Muscle layer of duodenum (tissue), 2 donors: ENCODE measurements around the gene RIPOR2.

Experiments used
- H3K27ac ChIP-seq: one replicate; pipeline ENCODE4 v1.7.0; 2013; ENCODE audit warnings: mild to moderate bottlenecking, low read length
- H3K27me3 ChIP-seq: one replicate; pipeline ENCODE4 v1.7.0; 2013; ENCODE audit warnings: low read depth, mild to moderate bottlenecking, control low read depth, low read length
- H3K36me3 ChIP-seq, 2 donors: one replicate each; pipeline ENCODE4 v1.7.0; 2013; ENCODE audit warnings: low read length in 2 of 2, control low read depth in 1 of 2, mild to moderate bottlenecking in 1 of 2; ENCODE audit not compliant: insufficient read depth in 2 of 2, control insufficient read depth in 1 of 2
- H3K4me1 ChIP-seq, 2 donors: one replicate each; pipeline ENCODE4 v1.7.0; 2013; ENCODE audit warnings: low read length in 2 of 2, mild to moderate bottlenecking in 2 of 2, control low read depth in 1 of 2, moderate library complexity in 1 of 2; ENCODE audit not compliant: insufficient read depth in 2 of 2, control insufficient read depth in 1 of 2
- H3K4me3 ChIP-seq, 2 donors: one replicate each; pipeline ENCODE4 v1.7.0; 2013; ENCODE audit warnings: low read length in 2 of 2, low read depth in 1 of 2, mild to moderate bottlenecking in 1 of 2
- H3K9me3 ChIP-seq, 2 donors: one replicate each; pipeline ENCODE4 v1.7.0; 2013; ENCODE audit warnings: low read length in 2 of 2, control low read depth in 1 of 2, mild to moderate bottlenecking in 1 of 2; ENCODE audit not compliant: control insufficient read depth in 1 of 2
- donor health status: healthy.

RIPOR2 gene

GRCh38 chr6:24854077-24854666 lies 81.6 kb downstream of the RIPOR2 start:
- Histone ChIP-seq H3K36me3 (peaks cover 0 to 10% of the 10 kb centered on the region in 2 donors), H3K27me3 (no peaks in the 10 kb centered on the region), H3K27ac (no peak overlapping the region), H3K4me1 (peaks cover 0 to 3% of the 10 kb centered on the region in 2 donors), H3K4me3 (no peak overlapping the region), H3K9me3 (no peaks in the 10 kb centered on the region)

- peaks cover 0 to 10% of the 10 kb centered on the region in 2 donors for H3K36me3 ChIP-seq
Measured at GRCh38 chr6:24851086-24851485, 84.7 kb downstream of the RIPOR2 start.

GRCh38 chr6:24849713-24850112 lies 86.0 kb downstream of the RIPOR2 start:
- Histone ChIP-seq H3K9me3 (no peaks in the 10 kb centered on the region), H3K27me3 (no peaks in the 10 kb centered on the region), H3K36me3 (peaks cover 0 to 10% of the 10 kb centered on the region in 2 donors), H3K27ac (no peak overlapping the region), H3K4me3 (no peak overlapping the region), H3K4me1 (no peaks in the 10 kb centered on the region)

More at GRCh38 chr6:24851086-24851485, 84.7 kb downstream of the RIPOR2 start:
- H3K4me1 ChIP-seq: no peaks in the 10 kb centered on the region
- no peak overlapping the region for H3K4me3 ChIP-seq
- no peaks in the 10 kb centered on the region for H3K27me3 ChIP-seq
- no peaks in the 10 kb centered on the region for H3K9me3 ChIP-seq
- no peak overlapping the region for H3K27ac ChIP-seq

- Histone ChIP-seq H3K36me3 (peaks cover 0 to 6% of the 10 kb centered on the region in 2 donors), H3K4me1 (no peaks in the 10 kb centered on the region), H3K27ac (no peak overlapping the region), H3K4me3 (no peak overlapping the region), H3K9me3 (no peaks in the 10 kb centered on the region), H3K27me3 (no peaks in the 10 kb centered on the region)
Measured at GRCh38 chr6:24848461-24848860, 87.3 kb downstream of the RIPOR2 start.

- H3K4me1 ChIP-seq: no peaks in the 10 kb centered on the region
- peaks cover 0 to 5% of the 10 kb centered on the region in 2 donors for H3K36me3 ChIP-seq
- H3K9me3 ChIP-seq: no peaks in the 10 kb centered on the region
- no peaks in the 10 kb centered on the region for H3K27me3 ChIP-seq
- H3K27ac ChIP-seq: no peak overlapping the region
- no peak overlapping the region for H3K4me3 ChIP-seq
Measured at GRCh38 chr6:24847402-24847801, 88.4 kb downstream of the RIPOR2 start.

- H3K27ac ChIP-seq: no peak overlapping the region
Measured at GRCh38 chr6:24845578-24845977, 90.2 kb downstream of the RIPOR2 start.

GRCh38 chr6:24844903-24845302 lies 90.9 kb downstream of the RIPOR2 start:
- H3K36me3 ChIP-seq: no peaks in the 10 kb centered on the region
- H3K4me3 ChIP-seq: no peak overlapping the region
- no peaks in the 10 kb centered on the region for H3K4me1 ChIP-seq
- H3K9me3 ChIP-seq: no peaks in the 10 kb centered on the region
- no peak overlapping the region for H3K27ac ChIP-seq
- H3K27me3 ChIP-seq: no peaks in the 10 kb centered on the region

More at GRCh38 chr6:24845578-24845977, 90.2 kb downstream of the RIPOR2 start:
- peaks cover 0 to 5% of the 10 kb centered on the region in 2 donors for H3K36me3 ChIP-seq
- no peaks in the 10 kb centered on the region for H3K9me3 ChIP-seq
- H3K27me3 ChIP-seq: no peaks in the 10 kb centered on the region
- H3K4me1 ChIP-seq: no peaks in the 10 kb centered on the region
- no peak overlapping the region for H3K4me3 ChIP-seq

GRCh38 chr6:24844061-24844460 lies 91.7 kb downstream of the RIPOR2 start:
- no peaks in the 10 kb centered on the region for H3K36me3 ChIP-seq
- H3K4me1 ChIP-seq: no peaks in the 10 kb centered on the region
- no peak overlapping the region for H3K27ac ChIP-seq

GRCh38 chr6:24840187-24840586 lies 95.6 kb downstream of the RIPOR2 start:
- Histone ChIP-seq H3K4me1 (peaks cover 0 to 5% of the 10 kb centered on the region in 2 donors), H3K4me3 (no peak overlapping the region), H3K36me3 (no peaks in the 10 kb centered on the region), H3K27ac (no peak overlapping the region), H3K27me3 (no peaks in the 10 kb centered on the region), H3K9me3 (no peaks in the 10 kb centered on the region)

More at GRCh38 chr6:24844061-24844460, 91.7 kb downstream of the RIPOR2 start:
- no peaks in the 10 kb centered on the region for H3K9me3 ChIP-seq
- H3K4me3 ChIP-seq: no peak overlapping the region
- H3K27me3 ChIP-seq: no peaks in the 10 kb centered on the region

GRCh38 chr6:24838994-24839393 lies 96.8 kb downstream of the RIPOR2 start:
- no peaks in the 10 kb centered on the region for H3K27me3 ChIP-seq
- H3K36me3 ChIP-seq: no peaks in the 10 kb centered on the region
- no peak overlapping the region for H3K4me3 ChIP-seq
- no peaks in the 10 kb centered on the region for H3K9me3 ChIP-seq
- no peak overlapping the region for H3K27ac ChIP-seq
- peaks cover 0 to 5% of the 10 kb centered on the region in 2 donors for H3K4me1 ChIP-seq

GRCh38 chr6:24838081-24838480 lies 97.7 kb downstream of the RIPOR2 start:
- H3K4me1 ChIP-seq: peaks cover 0 to 5% of the 10 kb centered on the region in 2 donors
- H3K27me3 ChIP-seq: no peaks in the 10 kb centered on the region
- H3K9me3 ChIP-seq: no peaks in the 10 kb centered on the region

GRCh38 chr6:24836109-24836508 lies 99.7 kb downstream of the RIPOR2 start:
- Histone ChIP-seq H3K27ac (no peak overlapping the region), H3K27me3 (no peaks in the 10 kb centered on the region), H3K4me3 (no peak overlapping the region), H3K36me3 (peaks cover 0 to 13% of the 10 kb centered on the region in 2 donors), H3K4me1 (peaks cover 0 to 5% of the 10 kb centered on the region in 2 donors), H3K9me3 (no peaks in the 10 kb centered on the region)

More at GRCh38 chr6:24838081-24838480, 97.7 kb downstream of the RIPOR2 start:
- Histone ChIP-seq H3K4me3 (no peak overlapping the region), H3K27ac (no peak overlapping the region), H3K36me3 (no peaks in the 10 kb centered on the region)
